SU-DHL-6 (cell line): ENCODE results near the gene UHRF2.

ENCODE experiments used
- CTCF ChIP-seq: fragments of 200-600 bp; sonication (generic); IDR thresholded peaks from one replicate; pipeline ENCODE4 v1.5.1; 2017; ENCODE audit warnings: antibody characterized with exemption, mild to moderate bottlenecking, low read length, moderate library complexity; ENCODE audit not compliant: insufficient read depth, poor library complexity, severe bottlenecking
- EZH2phosphoT487 ChIP-seq: fragments of 200-600 bp; sonication (generic), shearing (Covaris generic); conservative IDR thresholded peaks from 2 replicates; pipeline ENCODE4 v1.6.1; 2018; ENCODE audit warnings: mild to moderate bottlenecking, antibody characterized with exemption, low read length, moderate library complexity, mixed read lengths

GRCh38 chr9:6410633-6411032 lies 2.4 kb upstream of the UHRF2 start:
- no peak for TF ChIP-seq CTCF
- no peak for TF ChIP-seq EZH2phosphoT487
